ENCODE measurements around the gene ANKRD18B. TPM values are rescaled to one million over a fixed set of nuclear protein-coding genes. Genes with fewer than 3 reads are reported as not detected.

ANKRD18B gene
- total and polyA plus RNA-seq, 9 of the 15 experiments (the other 6 are each of a cell fraction or from before 2014, with no cell fraction given) = 0.43 to 12.6 (median 1.8) TPM

DNA sequence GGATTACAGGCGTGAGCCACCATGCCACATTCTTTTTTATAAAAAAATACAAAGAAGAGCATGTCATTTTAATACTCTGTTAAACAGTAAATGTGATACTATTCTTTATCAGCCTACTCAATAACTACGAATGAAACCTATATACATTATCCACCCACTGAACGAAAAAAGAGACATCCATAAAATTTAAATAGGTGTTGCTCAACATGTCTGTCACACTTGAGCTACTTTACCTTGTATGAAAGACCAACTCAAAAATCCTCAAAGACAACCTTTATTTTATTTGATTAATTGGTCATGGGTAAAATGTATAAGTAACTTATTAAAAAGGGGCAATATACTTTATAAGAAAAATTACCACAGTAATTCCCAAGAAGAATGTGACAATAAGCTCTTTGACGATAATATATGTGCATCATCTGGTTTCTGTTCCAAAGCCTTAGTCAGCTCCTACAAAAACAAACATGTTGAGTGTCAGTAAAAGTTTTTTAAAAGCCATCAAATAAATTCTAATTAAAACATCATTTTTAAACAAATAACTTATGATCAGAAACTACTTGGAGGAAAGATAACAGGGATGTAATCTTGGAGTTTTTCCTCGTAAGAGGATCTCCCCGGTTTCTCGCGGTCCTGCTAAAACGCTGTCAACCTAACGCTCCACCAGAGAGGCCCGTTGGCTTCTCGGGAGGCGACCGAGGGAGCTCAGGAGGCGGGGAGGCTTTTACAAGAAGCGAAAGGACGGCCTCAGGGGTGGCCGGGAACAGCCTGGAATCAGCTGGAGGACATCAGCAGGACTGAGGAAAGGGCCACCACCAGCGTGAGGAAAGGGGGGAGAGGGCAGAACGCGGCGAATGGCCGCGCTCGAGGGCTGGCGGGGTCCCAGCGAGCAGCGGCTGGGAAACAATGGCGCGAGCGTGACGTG lies 13.5 kb upstream of the ANKRD18B start (continued):
- TF ChIP-seq, protein P1, sequence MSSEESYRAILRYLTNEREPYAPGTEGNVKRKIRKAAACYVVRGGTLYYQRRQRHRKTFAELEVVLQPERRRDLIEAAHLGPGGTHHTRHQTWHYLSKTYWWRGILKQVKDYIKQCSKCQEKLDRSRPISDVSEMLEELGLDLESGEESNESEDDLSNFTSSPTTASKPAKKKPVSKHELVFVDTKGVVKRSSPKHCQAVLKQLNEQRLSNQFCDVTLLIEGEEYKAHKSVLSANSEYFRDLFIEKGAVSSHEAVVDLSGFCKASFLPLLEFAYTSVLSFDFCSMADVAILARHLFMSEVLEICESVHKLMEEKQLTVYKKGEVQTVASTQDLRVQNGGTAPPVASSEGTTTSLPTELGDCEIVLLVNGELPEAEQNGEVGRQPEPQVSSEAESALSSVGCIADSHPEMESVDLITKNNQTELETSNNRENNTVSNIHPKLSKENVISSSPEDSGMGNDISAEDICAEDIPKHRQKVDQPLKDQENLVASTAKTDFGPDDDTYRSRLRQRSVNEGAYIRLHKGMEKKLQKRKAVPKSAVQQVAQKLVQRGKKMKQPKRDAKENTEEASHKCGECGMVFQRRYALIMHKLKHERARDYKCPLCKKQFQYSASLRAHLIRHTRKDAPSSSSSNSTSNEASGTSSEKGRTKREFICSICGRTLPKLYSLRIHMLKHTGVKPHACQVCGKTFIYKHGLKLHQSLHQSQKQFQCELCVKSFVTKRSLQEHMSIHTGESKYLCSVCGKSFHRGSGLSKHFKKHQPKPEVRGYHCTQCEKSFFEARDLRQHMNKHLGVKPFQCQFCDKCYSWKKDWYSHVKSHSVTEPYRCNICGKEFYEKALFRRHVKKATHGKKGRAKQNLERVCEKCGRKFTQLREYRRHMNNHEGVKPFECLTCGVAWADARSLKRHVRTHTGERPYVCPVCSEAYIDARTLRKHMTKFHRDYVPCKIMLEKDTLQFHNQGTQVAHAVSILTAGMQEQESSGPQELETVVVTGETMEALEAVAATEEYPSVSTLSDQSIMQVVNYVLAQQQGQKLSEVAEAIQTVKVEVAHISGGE (CRISPR knock-in tag; IDR thresholded peaks at IDR 0.05) = no peak; a peak in 1 of 6 replicates
- TF ChIP-seq ESRRA (IDR thresholded peaks at IDR 0.05; ENCODE audit: borderline replicate concordance, low read depth) (no peak), DPF2 (IDR thresholded peaks at IDR 0.05) (no peak), SRSF9 (IDR thresholded peaks at IDR 0.05; ENCODE audit: borderline replicate concordance, low read depth, low read length) (no peak), STAT5A (IDR thresholded peaks at IDR 0.05; ENCODE audit: borderline replicate concordance, low read length) (no peak), ELF1 (tag; IDR thresholded peaks at IDR 0.05) (no peak), MTA2 (IDR thresholded peaks at IDR 0.05; ENCODE audit: low read depth) (no peak), POLR2B (IDR thresholded peaks at IDR 0.05; ENCODE audit: low read depth, partially characterized antibody) (peak; percentile 74), NFRKB (IDR thresholded peaks at IDR 0.05; ENCODE audit: low read depth) (peak; percentile 94), NFATC3 (IDR thresholded peaks at IDR 0.05) (no peak), GABPA (tag; conservative IDR thresholded peaks at IDR 0.05; ENCODE audit: low read depth) (no peak), ERF (CRISPR knock-in tag; IDR thresholded peaks at IDR 0.05) (no peak), CHD1 (IDR thresholded peaks at IDR 0.05; ENCODE audit: low read length) (no peak), NR2C1 (IDR thresholded peaks at IDR 0.05) (no peak), NR2C1 (tag; IDR thresholded peaks at IDR 0.05) (no peak), TGIF2 (CRISPR knock-in tag; IDR thresholded peaks at IDR 0.05) (no peak)
- TF ChIP-seq, protein P2, sequence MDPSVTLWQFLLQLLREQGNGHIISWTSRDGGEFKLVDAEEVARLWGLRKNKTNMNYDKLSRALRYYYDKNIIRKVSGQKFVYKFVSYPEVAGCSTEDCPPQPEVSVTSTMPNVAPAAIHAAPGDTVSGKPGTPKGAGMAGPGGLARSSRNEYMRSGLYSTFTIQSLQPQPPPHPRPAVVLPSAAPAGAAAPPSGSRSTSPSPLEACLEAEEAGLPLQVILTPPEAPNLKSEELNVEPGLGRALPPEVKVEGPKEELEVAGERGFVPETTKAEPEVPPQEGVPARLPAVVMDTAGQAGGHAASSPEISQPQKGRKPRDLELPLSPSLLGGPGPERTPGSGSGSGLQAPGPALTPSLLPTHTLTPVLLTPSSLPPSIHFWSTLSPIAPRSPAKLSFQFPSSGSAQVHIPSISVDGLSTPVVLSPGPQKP (CRISPR knock-in tag; IDR thresholded peaks at IDR 0.05) = no peak
- TF ChIP-seq, protein P3, sequence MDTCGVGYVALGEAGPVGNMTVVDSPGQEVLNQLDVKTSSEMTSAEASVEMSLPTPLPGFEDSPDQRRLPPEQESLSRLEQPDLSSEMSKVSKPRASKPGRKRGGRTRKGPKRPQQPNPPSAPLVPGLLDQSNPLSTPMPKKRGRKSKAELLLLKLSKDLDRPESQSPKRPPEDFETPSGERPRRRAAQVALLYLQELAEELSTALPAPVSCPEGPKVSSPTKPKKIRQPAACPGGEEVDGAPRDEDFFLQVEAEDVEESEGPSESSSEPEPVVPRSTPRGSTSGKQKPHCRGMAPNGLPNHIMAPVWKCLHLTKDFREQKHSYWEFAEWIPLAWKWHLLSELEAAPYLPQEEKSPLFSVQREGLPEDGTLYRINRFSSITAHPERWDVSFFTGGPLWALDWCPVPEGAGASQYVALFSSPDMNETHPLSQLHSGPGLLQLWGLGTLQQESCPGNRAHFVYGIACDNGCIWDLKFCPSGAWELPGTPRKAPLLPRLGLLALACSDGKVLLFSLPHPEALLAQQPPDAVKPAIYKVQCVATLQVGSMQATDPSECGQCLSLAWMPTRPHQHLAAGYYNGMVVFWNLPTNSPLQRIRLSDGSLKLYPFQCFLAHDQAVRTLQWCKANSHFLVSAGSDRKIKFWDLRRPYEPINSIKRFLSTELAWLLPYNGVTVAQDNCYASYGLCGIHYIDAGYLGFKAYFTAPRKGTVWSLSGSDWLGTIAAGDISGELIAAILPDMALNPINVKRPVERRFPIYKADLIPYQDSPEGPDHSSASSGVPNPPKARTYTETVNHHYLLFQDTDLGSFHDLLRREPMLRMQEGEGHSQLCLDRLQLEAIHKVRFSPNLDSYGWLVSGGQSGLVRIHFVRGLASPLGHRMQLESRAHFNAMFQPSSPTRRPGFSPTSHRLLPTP (IDR thresholded peaks at IDR 0.05; ENCODE audit: borderline replicate concordance, extremely low read depth, insufficient read length) = no peak
- TF ChIP-seq, protein P4, sequence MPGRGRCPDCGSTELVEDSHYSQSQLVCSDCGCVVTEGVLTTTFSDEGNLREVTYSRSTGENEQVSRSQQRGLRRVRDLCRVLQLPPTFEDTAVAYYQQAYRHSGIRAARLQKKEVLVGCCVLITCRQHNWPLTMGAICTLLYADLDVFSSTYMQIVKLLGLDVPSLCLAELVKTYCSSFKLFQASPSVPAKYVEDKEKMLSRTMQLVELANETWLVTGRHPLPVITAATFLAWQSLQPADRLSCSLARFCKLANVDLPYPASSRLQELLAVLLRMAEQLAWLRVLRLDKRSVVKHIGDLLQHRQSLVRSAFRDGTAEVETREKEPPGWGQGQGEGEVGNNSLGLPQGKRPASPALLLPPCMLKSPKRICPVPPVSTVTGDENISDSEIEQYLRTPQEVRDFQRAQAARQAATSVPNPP (IDR thresholded peaks at IDR 0.05; ENCODE audit: borderline replicate concordance, insufficient read depth, insufficient read length) = no peak
